ENCODE results near the gene CHRM4. TPM values are rescaled to one million over a fixed set of nuclear protein-coding genes. Genes with fewer than 3 reads are reported as not detected.

CHRM4 gene
- total RNA-seq, 4 donors from 2014 or later: not detected

GRCh38 chr11:46366260-46366659 lies 25.3 kb downstream of the CHRM4 start:
- H3K27ac ChIP-seq: no peak overlapping the region
- H3K27me3 ChIP-seq: no peaks in the 10 kb centered on the region
- intact Hi-C loops (cut with DNase I): no loop called here
- H3K9me3 ChIP-seq: no peaks in the 10 kb centered on the region
- peaks cover 28 to 57% (median 33%) of the 10 kb centered on the region in 3 donors for H3K4me1 ChIP-seq
- no peak for DNase-seq
- peaks cover 0 to 57% (median 4%) of the 10 kb centered on the region in 3 donors for H3K36me3 ChIP-seq
- H3K4me3 ChIP-seq: no peak overlapping the region
- no CpG with 5 or more reads among the region's 22 CpGs for WGBS, 2 donors
- no peak for TF ChIP-seq POLR2A (IDR thresholded peaks at IDR 0.05)
- no peak for TF ChIP-seq CTCF (IDR thresholded peaks at IDR 0.05)

- H3K36me3 ChIP-seq: peaks cover 0 to 43% (median 0%) of the 10 kb centered on the region in 3 donors
- no peak overlapping the region for H3K4me3 ChIP-seq
- intact Hi-C loops (cut with DNase I): no loop called here
- DNase-seq: no peak
- peaks cover 35 to 70% (median 41%) of the 10 kb centered on the region in 3 donors for H3K4me1 ChIP-seq
- H3K27me3 ChIP-seq: no peaks in the 10 kb centered on the region
- no peak overlapping the region for H3K27ac ChIP-seq
- 60% methylated on average over 2 of the region's 3 CpGs; no CpG with 5 or more reads in 1 of the 2 donors for WGBS, 2 donors
- TF ChIP-seq POLR2A (IDR thresholded peaks at IDR 0.05) (no peak), CTCF (IDR thresholded peaks at IDR 0.05) (no peak)
- H3K9me3 ChIP-seq: no peaks in the 10 kb centered on the region
Measured at GRCh38 chr11:46364791-46365190, 26.8 kb downstream of the CHRM4 start.

- TF ChIP-seq POLR2A (IDR thresholded peaks at IDR 0.05) (no peak), CTCF (IDR thresholded peaks at IDR 0.05) (no peak)
- H3K4me1 ChIP-seq: peaks cover 35 to 68% (median 41%) of the 10 kb centered on the region in 3 donors
- intact Hi-C loops (cut with DNase I): no loop called here
- WGBS, 2 donors: 83 to 88% methylated on average over 7 to 9 of the region's 9 CpGs
- no peaks in the 10 kb centered on the region for H3K9me3 ChIP-seq
- no peak for DNase-seq
- H3K27me3 ChIP-seq: no peaks in the 10 kb centered on the region
- H3K36me3 ChIP-seq: peaks cover 0 to 35% (median 0%) of the 10 kb centered on the region in 3 donors
- H3K27ac ChIP-seq: peak overlapping the region; percentile 69 to 85 (median 84)
- no peak overlapping the region for H3K4me3 ChIP-seq
Measured at GRCh38 chr11:46364056-46364455, 27.5 kb downstream of the CHRM4 start.

- 40% methylated on average over 1 of the region's 21 CpGs; no CpG with 5 or more reads in 1 of the 2 donors for WGBS, 2 donors
- no peak for DNase-seq
Measured at GRCh38 chr11:46363455-46364005, 28.0 kb downstream of the CHRM4 start.

More at GRCh38 chr11:46363455-46364005, 28.0 kb downstream of the CHRM4 start:
- no peaks in the 10 kb centered on the region for H3K9me3 ChIP-seq
- intact Hi-C loops (cut with DNase I): no loop called here
- no peaks in the 10 kb centered on the region for H3K27me3 ChIP-seq
- H3K27ac ChIP-seq: peak overlapping the region; percentile 69 to 85 (median 84)
- H3K4me1 ChIP-seq: peaks cover 35 to 68% (median 41%) of the 10 kb centered on the region in 3 donors
- peak overlapping the region in 1 of 4 donors; percentile 59 for H3K4me3 ChIP-seq
- peaks cover 0 to 30% (median 0%) of the 10 kb centered on the region in 3 donors for H3K36me3 ChIP-seq
- TF ChIP-seq POLR2A (IDR thresholded peaks at IDR 0.05) (no peak), CTCF (IDR thresholded peaks at IDR 0.05) (no peak)
